Tibial nerve (tissue), 4 donors: Measurements from ENCODE around the gene UTY. TPM values are rescaled to one million over a fixed set of nuclear protein-coding genes. Genes with fewer than 3 reads are reported as not detected.

Source experiments
- DNase-seq, 2 donors: peaks; one replicate each; pipeline ENCODE4 v3.0.0-alpha.2; 2019; ENCODE audit warnings: low spot score in 2 of 2
- H3K27ac ChIP-seq, 4 donors: fragments of 200-600 bp; sonication (generic) in 3 of 4; one replicate each; pipeline ENCODE4 v1.5.1; 2017 to 2019; ENCODE audit warnings: mild to moderate bottlenecking in 1 of 4
- H3K27me3 ChIP-seq, 2 donors: fragments of 200-600 bp; sonication (generic) in 1 of 2; one replicate each; pipeline versions ENCODE4 v1.5.1 to v1.6.0; 2017 to 2019
- H3K36me3 ChIP-seq, 3 donors: fragments of 200-600 bp; sonication (generic); one replicate each; pipeline ENCODE4 v1.5.1; 2018 to 2019
- H3K4me1 ChIP-seq, 4 donors: fragments of 200-600 bp; sonication (generic) in 3 of 4; one replicate each; pipeline ENCODE4 v1.5.1; 2017 to 2019
- H3K4me3 ChIP-seq, 4 donors: fragments of 200-600 bp; sonication (generic) in 3 of 4; one replicate each; pipeline ENCODE4 v1.5.1; 2017 to 2019; ENCODE audit warnings: mild to moderate bottlenecking in 1 of 4, moderate library complexity in 1 of 4
- H3K9me3 ChIP-seq, 4 donors: fragments of 200-600 bp; sonication (generic) in 3 of 4; one replicate each; pipeline ENCODE4 v1.5.1; 2017 to 2019
- CTCF ChIP-seq, 5 experiments: fragments of 200-600 bp in 3 of 5; fragments of 450-650 bp in 2 of 5; sonication (generic) in 3 of 5; IDR thresholded peaks; one replicate each; pipeline ENCODE4 v1.5.1; 2016 to 2019; ENCODE audit warnings: antibody characterized with exemption in 5 of 5, mild to moderate bottlenecking in 3 of 5, moderate library complexity in 2 of 5
- EP300 ChIP-seq, 2 donors: sonication (generic); formaldehyde crosslinking; IDR thresholded peaks; one replicate each; pipeline ENCODE4 v1.6.1; 2017; ENCODE audit warnings: antibody characterized with exemption in 2 of 2, mild to moderate bottlenecking in 1 of 2
- POLR2A ChIP-seq, 2 donors: fragments of 450-650 bp; IDR thresholded peaks; one replicate each; pipeline ENCODE4 v1.6.1; 2017; ENCODE audit warnings: antibody characterized with exemption in 2 of 2, mild to moderate bottlenecking in 2 of 2, moderate library complexity in 2 of 2
- WGBS, 2 donors: methylation state at CpG; one replicate each; pipeline ENCODE4 v1.1.5; 2018; 5-methylcytosine and 5-hydroxymethylcytosine counted together
- total RNA-seq, 4 donors: library from RNA; depleted of rRNA; stranded (reverse); fragments of >200 nt; gene quantifications; one replicate each; pipeline ENCODE4 v1.1.0, GENCODE V29; 2016

UTY gene
- total RNA-seq, 4 donors from 2014 or later: 0.60 to 53.0 (median 52.9) TPM; not detected in 1

GRCh38 chrY:13343307-13343946 lies 136.4 kb downstream of the UTY start:
- no peak overlapping the region for H3K4me3 ChIP-seq
- H3K27me3 ChIP-seq: no peaks in the 10 kb centered on the region
- H3K36me3 ChIP-seq: no peaks in the 10 kb centered on the region
- H3K27ac ChIP-seq: no peak overlapping the region
- peak; percentile 14 to 27 for DNase-seq
- no peaks in the 10 kb centered on the region for H3K9me3 ChIP-seq
- 54% methylated on average over 7 of the region's 8 CpGs; no CpG with 5 or more reads in 1 of the 2 donors for WGBS, 2 donors
- no peak for TF ChIP-seq POLR2A (IDR thresholded peaks at IDR 0.05)
- peak in 1 of 5 experiments; percentile 33 for TF ChIP-seq CTCF (IDR thresholded peaks at IDR 0.05)
- peaks cover 0 to 20% (median 0%) of the 10 kb centered on the region in 4 donors for H3K4me1 ChIP-seq

- H3K36me3 ChIP-seq: peaks cover 0 to 9% (median 0%) of the 10 kb centered on the region in 3 donors
- 15% methylated on average over 5 of the region's 5 CpGs; no CpG with 5 or more reads in 1 of the 2 donors for WGBS, 2 donors
- no peaks in the 10 kb centered on the region for H3K27me3 ChIP-seq
- no peak for TF ChIP-seq POLR2A (IDR thresholded peaks at IDR 0.05)
- TF ChIP-seq CTCF (IDR thresholded peaks at IDR 0.05): no peak
- no peak for TF ChIP-seq EP300 (IDR thresholded peaks at IDR 0.05)
- H3K4me3 ChIP-seq: no peak overlapping the region
- DNase-seq: no peak
- H3K4me1 ChIP-seq: peaks cover 0 to 20% (median 0%) of the 10 kb centered on the region in 4 donors
- no peaks in the 10 kb centered on the region for H3K9me3 ChIP-seq
- peak overlapping the region in 2 of 4 donors; percentile 26 to 72 for H3K27ac ChIP-seq
Measured at GRCh38 chrY:13339939-13340338, 139.9 kb downstream of the UTY start.

GRCh38 chrY:13339381-13339780 lies 140.5 kb downstream of the UTY start:
- no peak for DNase-seq
- Histone ChIP-seq H3K4me1 (peaks cover 0 to 20% (median 0%) of the 10 kb centered on the region in 4 donors), H3K4me3 (no peak overlapping the region), H3K27ac (peak overlapping the region in 1 of 4 donors; percentile 72), H3K9me3 (no peaks in the 10 kb centered on the region), H3K27me3 (no peaks in the 10 kb centered on the region), H3K36me3 (peaks cover 0 to 15% (median 0%) of the 10 kb centered on the region in 3 donors)
- TF ChIP-seq POLR2A (IDR thresholded peaks at IDR 0.05): no peak
- no peak for TF ChIP-seq CTCF (IDR thresholded peaks at IDR 0.05)
- TF ChIP-seq EP300 (IDR thresholded peaks at IDR 0.05): no peak
- 47% methylated on average over 6 of the region's 9 CpGs; no CpG with 5 or more reads in 1 of the 2 donors for WGBS, 2 donors

GRCh38 chrY:13338711-13339110 lies 141.1 kb downstream of the UTY start:
- no peak overlapping the region for H3K4me3 ChIP-seq
- 66% methylated on average over 4 of the region's 4 CpGs; no CpG with 5 or more reads in 1 of the 2 donors for WGBS, 2 donors

More at GRCh38 chrY:13338711-13339110, 141.1 kb downstream of the UTY start:
- DNase-seq: no peak
- Histone ChIP-seq H3K9me3 (no peaks in the 10 kb centered on the region), H3K4me1 (peaks cover 0 to 20% (median 0%) of the 10 kb centered on the region in 4 donors), H3K36me3 (peaks cover 0 to 20% (median 0%) of the 10 kb centered on the region in 3 donors), H3K27ac (peak overlapping the region in 1 of 4 donors; percentile 72), H3K27me3 (no peaks in the 10 kb centered on the region)
- TF ChIP-seq POLR2A (IDR thresholded peaks at IDR 0.05): no peak
- TF ChIP-seq CTCF (IDR thresholded peaks at IDR 0.05): no peak
- TF ChIP-seq EP300 (IDR thresholded peaks at IDR 0.05): no peak
